HG02798 (cell line): ENCODE measurements around the gene RGS7.
"Not testable (repeated sequence)": the region's sequence is repeated elsewhere in the genome, so short reads cannot be mapped to it uniquely, and the experiment has no call there.

ENCODE experiments used
- ATAC-seq: cut with Tn5 transposase; IDR thresholded peaks from one replicate; pipeline ENCODE4 v1.9.1; 2021; ENCODE audit warnings: mild to moderate bottlenecking; ENCODE audit not compliant: unreplicated experiment, poor library complexity

Gene RGS7

GRCh38 chr1:241145881-241146280 lies 211.1 kb downstream of the RGS7 start:
- ATAC-seq = no peak

- ATAC-seq = no peak
Observed at GRCh38 chr1:241143765-241144442, 213.1 kb downstream of the RGS7 start.

- ATAC-seq = no peak
Observed at GRCh38 chr1:241142493-241142892, 214.5 kb downstream of the RGS7 start.

GRCh38 chr1:241141646-241142045 lies 215.4 kb downstream of the RGS7 start:
- ATAC-seq = not testable (repeated sequence)

GRCh38 chr1:241140670-241141069 lies 216.3 kb downstream of the RGS7 start:
- ATAC-seq = no peak

GRCh38 chr1:241139047-241139446 lies 218.0 kb downstream of the RGS7 start:
- ATAC-seq = no peak

- no peak for ATAC-seq
Observed at GRCh38 chr1:241138248-241138647, 218.8 kb downstream of the RGS7 start.

- ATAC-seq = no peak
Observed at GRCh38 chr1:241136389-241136788, 220.6 kb downstream of the RGS7 start.

GRCh38 chr1:241131636-241132194 lies 225.3 kb downstream of the RGS7 start:
- no peak for ATAC-seq

- no peak for ATAC-seq
Observed at GRCh38 chr1:241130881-241131280, 226.1 kb downstream of the RGS7 start.

- ATAC-seq = no peak
Observed at GRCh38 chr1:241129207-241129960, 227.6 kb downstream of the RGS7 start.

- ATAC-seq = no peak
Observed at GRCh38 chr1:241125286-241125685, 231.7 kb downstream of the RGS7 start.

GRCh38 chr1:241118049-241118448 lies 239.0 kb downstream of the RGS7 start:
- no peak for ATAC-seq

GRCh38 chr1:241115784-241116183 lies 241.2 kb downstream of the RGS7 start:
- no peak for ATAC-seq

GRCh38 chr1:241114699-241115233 lies 242.2 kb downstream of the RGS7 start:
- ATAC-seq = no peak

GRCh38 chr1:241113557-241113956 lies 243.4 kb downstream of the RGS7 start:
- ATAC-seq = no peak

- ATAC-seq = no peak
Observed at GRCh38 chr1:241109039-241109438, 248.0 kb downstream of the RGS7 start.

GRCh38 chr1:241105147-241105546 lies 251.9 kb downstream of the RGS7 start:
- ATAC-seq = no peak

GRCh38 chr1:241102664-241103063 lies 254.3 kb downstream of the RGS7 start:
- ATAC-seq = no peak

- no peak for ATAC-seq
Observed at GRCh38 chr1:241101622-241102021, 255.4 kb downstream of the RGS7 start.

GRCh38 chr1:241097479-241097878 lies 259.5 kb downstream of the RGS7 start:
- no peak for ATAC-seq
